HG03039 (cell line): ENCODE data around the gene TSEN2.
"Not testable (repeated sequence)": the region's sequence is repeated elsewhere in the genome, so short reads cannot be mapped to it uniquely, and the experiment has no call there.

Experiments used
- ATAC-seq: cut with Tn5 transposase; IDR thresholded peaks from one replicate; pipeline ENCODE4 v1.9.1; 2021; ENCODE audit warnings: mild to moderate bottlenecking, moderate library complexity; ENCODE audit not compliant: unreplicated experiment

Gene TSEN2

DNA sequence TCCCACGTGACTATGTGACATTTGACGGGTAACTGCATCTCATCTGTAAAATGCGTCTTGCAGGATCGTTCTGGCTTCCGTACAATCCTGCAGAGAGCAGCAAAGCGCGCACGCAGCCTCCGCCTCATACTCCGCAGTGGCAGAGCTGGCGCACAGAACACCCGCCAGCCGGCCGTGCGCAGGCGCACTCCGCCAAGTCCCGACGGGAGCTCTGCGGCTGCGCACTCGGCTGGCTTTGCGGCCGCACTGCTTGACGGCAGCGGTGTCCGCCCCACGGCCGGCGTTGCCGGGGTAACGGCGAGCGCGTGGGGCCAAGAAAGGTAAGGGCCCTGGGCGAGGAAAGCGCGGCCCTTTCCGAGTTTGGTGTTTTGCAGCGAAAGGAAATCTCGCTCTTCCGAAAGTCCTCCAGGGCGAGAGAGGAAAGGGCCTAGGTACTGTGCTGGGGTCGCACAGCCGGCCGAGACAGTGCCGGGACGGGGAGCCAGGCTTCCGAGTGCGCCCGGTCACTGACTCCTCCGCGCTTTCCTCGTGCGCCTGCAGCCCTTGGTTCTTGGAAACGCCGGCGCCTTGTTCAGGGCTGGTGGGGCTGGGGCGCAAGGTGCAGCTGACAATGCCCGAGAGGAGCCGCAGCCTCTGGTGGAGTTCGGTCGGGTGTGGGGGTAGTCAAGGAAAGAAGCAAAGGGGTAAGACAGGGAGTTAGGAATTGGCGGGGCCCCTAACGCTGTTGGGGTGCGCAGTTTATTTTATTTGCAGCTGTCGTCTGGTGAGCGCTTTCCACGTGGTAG lies at the start of gene TSEN2:
TSS of gene TSEN2 (plus strand) at position 283 of the 785 bp plus-strand sequence. CDS start 5,321 bp downstream, outside the sequence.
- ATAC-seq, result peak; percentile 89

DNA sequence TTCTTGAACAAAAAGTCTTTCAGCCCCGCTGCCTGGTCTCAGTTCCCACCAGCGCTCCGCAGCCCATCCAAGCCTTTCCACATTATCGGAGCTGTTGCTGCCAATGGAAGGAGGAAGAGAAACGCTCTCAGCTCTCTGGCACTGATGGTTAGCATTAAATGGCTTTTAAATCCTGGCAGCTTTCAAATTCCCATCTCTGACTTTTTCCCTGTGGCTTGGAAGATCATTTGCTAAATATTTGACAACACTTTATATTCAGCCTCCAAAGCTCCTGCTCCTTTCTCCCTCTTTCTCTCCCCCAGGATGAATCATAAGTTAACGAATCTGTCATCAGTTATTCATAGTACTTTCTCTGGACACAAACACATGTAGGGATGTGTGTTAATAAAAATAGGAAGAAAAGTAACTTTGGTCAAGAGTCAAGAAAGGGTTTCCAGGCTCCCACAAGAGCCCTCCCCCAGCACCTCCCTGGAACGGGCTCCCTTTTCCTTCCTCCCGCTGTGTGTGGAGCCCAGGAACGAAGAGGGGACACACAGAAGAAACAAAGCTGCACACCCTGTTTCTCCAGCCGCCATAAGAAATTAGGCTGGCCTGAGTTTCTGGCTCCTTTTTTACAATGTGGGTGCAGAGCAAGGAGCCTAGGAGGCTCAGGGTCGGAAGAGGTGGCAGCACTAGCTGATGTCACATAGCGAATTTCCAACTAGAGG lies 47.6 kb upstream of the TSEN2 start:
- no peak for ATAC-seq

- no peak for ATAC-seq
These were observed 47.1 kb upstream of the TSEN2 start for GRCh38 chr3:12437221-12437605.

GRCh38 chr3:12437861-12438260 lies 46.4 kb upstream of the TSEN2 start:
- ATAC-seq, result no peak

DNA sequence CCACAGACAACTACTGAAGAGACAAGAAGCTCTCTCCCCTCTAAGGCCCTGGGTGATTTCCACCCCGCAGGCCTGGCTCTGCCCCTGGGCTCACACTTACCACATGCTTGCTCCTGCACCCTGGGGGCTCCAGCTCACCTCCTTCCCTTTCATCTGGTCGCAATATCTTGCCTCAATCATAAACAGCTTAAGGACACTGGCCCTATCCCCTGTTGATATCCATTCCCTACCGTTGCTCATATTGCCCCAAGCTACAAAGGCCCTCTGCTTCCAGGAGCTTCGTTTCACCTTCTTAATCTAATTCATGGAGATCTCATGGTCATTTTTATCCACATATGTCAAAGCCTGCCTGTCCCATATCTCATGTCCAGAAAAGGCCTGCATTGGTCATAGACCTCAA lies 46.0 kb upstream of the TSEN2 start:
- ATAC-seq, result no peak

DNA sequence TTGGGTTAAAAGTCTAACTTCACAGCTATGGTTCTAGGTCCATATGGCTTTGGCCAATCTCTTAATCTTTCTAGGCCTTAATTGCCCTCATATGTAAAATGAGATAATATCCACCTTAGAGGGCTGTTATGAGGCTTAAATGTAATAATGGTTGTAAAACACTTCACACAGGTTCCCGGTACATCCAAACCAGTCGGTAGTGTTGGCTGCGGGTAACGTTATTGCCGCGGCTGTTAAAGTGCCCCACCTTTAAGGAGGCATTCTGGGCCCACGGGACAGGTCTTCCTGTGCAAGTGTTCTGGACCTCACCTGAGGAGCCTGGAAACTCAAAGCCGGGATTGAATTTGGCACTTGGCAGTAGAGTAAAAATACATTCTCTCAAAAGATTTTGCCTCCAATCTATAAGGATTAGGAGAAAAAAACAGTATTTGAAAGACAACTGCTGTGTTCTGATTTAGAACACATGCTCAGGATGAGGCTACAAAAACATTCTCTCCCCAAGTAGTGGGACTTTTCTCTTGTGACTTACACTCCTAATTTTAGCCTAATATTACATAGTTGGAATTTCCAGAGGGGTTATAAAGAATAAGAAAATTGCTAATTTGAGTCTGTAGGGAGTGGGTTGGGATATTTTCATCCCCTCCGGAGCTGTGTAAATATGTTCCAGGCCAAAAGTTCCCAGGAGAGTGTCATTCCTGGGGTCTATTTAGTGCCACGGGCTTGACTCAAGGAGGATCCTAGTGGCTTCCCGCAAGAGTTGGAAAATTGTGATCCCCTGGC lies 44.9 kb upstream of the TSEN2 start:
- ATAC-seq, result no peak

DNA sequence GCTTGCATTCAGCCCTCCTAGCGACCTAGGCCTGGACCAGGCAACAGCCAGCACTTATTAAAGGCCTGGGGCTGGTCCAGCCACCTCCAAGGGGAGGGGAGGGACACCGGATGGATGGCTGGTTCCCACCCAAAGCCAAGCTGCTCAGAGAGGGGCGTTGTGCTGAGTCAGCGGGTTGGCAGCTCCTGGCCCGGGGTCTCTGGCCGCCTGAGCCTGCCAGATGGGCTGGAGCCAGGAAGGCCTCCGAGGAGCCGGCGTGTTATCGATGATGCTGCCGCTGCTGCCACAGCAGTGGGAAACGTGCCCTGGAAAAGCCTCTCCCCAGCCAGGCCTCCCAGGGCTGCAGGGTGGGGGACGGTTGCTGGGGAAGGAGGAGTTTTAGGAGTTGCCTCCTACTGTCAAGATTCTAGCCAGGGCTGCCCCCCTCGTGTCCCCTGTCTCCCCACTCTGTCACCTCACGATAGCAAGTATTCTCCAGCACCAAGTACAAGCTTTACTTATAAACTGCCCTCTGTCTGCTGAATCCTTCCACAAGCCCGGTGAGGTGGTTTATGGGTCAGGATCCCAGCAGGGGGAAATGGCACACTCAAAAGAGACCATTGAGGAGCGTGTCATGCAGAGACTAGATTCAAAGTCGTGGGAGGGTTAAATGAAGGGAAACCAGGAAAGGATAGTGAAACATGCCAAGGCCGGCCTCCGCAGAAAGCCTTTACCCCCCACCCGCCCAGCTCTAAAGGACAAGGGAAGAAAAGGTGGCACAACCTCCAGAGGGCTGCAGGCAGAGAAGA lies 43.2 kb upstream of the TSEN2 start:
- no peak for ATAC-seq

DNA sequence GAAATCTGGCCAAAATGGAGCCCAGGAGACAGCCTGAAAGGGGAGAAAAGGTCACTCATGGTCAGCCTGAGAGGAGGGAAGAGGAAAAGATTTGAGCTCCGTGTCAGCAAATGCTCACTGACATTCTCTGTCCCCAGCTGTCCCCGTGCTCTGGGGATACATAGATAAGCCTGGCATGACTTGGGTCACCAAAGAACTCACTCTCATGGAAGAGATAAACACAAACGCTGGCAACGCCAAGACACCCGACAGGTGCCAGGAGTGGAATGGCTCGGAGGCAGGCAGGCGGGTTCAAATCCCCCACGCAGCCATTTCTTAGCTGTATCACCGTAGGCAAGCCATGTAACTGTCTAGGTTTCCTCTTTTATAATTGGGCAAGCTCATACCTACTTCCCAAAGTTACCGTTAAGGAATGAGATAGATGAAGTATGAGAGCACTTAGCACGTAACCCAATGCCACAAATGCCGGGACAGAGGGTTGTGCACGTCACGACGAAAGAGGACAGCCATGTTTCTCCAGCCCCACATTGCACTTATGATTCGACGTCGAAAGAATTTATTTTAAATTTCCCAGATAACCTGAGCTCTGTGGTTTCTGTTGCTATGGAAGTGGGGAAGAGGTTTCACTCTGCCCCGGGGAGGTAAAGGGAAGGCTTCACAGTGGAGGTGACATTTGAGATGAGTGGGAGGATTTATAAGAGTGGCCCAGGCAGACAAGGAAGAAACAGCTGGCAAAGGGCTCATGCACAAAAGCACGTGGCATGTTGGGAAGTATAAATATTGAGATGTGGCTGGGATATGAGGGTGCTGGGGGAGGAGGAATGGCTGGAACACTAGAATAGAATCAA lies 41.4 kb upstream of the TSEN2 start:
- ATAC-seq, result no peak

GRCh38 chr3:12443781-12444522 lies 40.3 kb upstream of the TSEN2 start:
- ATAC-seq, result no peak

- ATAC-seq, result no peak
These were observed 39.5 kb upstream of the TSEN2 start for GRCh38 chr3:12444582-12445471.

GRCh38 chr3:12445523-12446240 lies 38.6 kb upstream of the TSEN2 start:
- no peak for ATAC-seq

DNA sequence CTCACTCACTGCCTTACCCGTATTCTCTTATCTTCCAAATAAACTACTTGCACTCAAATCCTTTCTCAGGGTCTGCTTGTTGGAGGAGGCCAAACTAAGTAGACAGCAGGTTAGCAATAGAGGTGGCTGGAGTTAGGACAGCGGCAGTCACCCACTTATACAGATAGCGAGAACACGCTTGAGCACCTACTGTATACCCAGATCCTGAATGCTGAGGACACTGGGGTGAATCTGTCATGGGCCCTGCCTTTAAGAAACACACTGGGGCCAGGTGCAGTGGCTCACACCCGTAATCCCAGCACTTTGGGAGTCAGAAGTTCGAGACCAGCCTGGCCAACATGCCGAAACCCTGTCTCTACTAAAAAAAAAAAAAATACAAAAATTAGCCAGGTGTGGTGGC lies 38.0 kb upstream of the TSEN2 start:
- no peak for ATAC-seq

GRCh38 chr3:12447075-12447474 lies 37.2 kb upstream of the TSEN2 start:
- ATAC-seq, result no peak

DNA sequence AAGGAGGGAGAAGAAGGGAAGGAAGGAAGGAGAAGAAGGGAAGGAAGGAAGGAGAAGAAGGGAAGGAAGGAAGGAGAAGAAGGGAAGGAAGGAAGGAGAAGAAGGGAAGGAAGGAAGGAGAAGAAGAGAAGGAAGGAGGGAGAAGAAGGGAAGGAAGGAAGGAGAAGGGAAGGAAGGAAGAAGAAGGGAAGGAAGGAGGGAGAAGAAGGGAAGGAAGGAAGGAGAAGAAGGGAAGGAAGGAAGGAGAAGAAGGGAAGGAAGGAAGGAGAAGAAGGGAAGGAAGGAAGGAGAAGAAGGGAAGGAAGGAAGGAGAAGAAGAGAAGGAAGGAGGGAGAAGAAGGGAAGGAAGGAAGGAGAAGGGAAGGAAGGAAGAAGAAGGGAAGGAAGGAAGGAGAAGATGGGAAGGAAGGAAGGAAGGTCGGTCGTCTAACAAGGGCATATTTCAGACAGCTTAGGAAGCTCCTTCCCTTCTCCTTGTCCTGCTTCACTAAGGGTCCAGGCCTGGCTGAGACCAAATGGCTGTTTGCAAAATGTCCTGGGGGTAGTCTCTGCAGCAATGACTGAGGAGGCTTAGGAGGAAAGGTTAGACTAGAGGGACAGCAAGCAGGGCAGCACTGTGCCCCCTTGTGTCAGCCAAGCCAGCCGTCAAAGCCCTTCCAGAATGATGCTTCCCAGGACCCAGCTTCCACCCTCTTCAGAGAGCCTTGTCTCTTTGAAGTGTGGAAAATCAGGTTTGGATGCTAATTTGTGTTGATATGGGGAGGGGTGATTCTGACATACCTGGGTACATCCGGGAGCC lies 35.7 kb upstream of the TSEN2 start:
- ATAC-seq, result not testable (repeated sequence)

- no peak for ATAC-seq
These were observed 34.2 kb upstream of the TSEN2 start for GRCh38 chr3:12449889-12450682.

GRCh38 chr3:12451481-12451880 lies 32.8 kb upstream of the TSEN2 start:
- no peak for ATAC-seq
